ENCODE measurements around the gene CDK10. TPM values are rescaled to one million over a fixed set of nuclear protein-coding genes. Genes with fewer than 3 reads are reported as not detected.

Gene CDK10
- total RNA-seq, 4 donors from 2014 or later: 32.6 to 93.6 (median 65.7) TPM

DNA sequence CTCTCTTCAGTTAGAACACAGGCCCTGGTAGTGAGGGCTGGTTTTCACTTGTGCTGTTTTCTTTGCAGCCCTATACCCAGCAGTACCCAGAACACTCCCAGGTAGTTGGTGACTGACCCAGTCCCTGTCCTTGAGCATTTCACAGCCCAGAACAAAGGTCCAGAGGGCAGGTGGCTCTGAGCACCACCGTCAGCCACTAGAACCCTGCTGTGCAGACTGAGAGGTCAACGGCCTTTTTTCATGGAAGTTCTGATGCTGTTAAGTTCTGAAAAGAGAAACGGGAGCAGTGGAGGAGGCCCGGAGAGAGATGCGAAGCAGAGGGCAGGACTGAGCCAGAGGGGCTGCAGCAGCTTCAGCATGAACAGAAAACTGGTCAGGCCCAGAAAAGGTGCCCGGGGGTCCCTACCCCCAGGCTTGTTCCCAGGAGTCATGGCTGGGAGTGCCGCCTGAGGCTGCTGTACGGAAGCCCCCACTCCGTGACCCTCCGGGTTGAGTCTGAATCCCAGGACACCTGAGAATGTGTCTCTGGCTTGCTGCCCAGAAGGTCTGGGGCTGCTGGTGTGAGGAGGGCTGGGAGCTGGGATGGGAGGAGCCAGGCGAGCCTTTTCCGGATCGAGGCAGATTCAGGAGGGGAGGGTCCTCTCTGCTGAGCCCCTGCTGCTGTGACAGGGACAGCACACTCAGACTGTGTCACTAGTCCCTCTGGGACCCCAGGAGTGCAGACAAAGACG is 43.5 kb downstream of the CDK10 start:
- Histone ChIP-seq H3K27me3 (no peaks in the 10 kb centered on the region), H3K27ac (no peak overlapping the region), H3K4me1 (peaks cover 0 to 10% (median 0%) of the 10 kb centered on the region in 4 donors), H3K4me3 (no peak overlapping the region), H3K9me3 (no peaks in the 10 kb centered on the region), H3K36me3 (peaks cover 3 to 100% (median 47%) of the 10 kb centered on the region in 3 donors)
- DNase-seq (ENCODE audit: low spot score in 2 of 2): no peak
- TF ChIP-seq, protein P1, sequence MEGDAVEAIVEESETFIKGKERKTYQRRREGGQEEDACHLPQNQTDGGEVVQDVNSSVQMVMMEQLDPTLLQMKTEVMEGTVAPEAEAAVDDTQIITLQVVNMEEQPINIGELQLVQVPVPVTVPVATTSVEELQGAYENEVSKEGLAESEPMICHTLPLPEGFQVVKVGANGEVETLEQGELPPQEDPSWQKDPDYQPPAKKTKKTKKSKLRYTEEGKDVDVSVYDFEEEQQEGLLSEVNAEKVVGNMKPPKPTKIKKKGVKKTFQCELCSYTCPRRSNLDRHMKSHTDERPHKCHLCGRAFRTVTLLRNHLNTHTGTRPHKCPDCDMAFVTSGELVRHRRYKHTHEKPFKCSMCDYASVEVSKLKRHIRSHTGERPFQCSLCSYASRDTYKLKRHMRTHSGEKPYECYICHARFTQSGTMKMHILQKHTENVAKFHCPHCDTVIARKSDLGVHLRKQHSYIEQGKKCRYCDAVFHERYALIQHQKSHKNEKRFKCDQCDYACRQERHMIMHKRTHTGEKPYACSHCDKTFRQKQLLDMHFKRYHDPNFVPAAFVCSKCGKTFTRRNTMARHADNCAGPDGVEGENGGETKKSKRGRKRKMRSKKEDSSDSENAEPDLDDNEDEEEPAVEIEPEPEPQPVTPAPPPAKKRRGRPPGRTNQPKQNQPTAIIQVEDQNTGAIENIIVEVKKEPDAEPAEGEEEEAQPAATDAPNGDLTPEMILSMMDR (IDR thresholded peaks at IDR 0.05): no peak
- TF ChIP-seq EP300 (IDR thresholded peaks at IDR 0.05): no peak
- no peak for TF ChIP-seq POLR2A (IDR thresholded peaks at IDR 0.05)
- WGBS, 2 donors: 56 to 58% methylated on average over 14 of the region's 14 CpGs

DNA sequence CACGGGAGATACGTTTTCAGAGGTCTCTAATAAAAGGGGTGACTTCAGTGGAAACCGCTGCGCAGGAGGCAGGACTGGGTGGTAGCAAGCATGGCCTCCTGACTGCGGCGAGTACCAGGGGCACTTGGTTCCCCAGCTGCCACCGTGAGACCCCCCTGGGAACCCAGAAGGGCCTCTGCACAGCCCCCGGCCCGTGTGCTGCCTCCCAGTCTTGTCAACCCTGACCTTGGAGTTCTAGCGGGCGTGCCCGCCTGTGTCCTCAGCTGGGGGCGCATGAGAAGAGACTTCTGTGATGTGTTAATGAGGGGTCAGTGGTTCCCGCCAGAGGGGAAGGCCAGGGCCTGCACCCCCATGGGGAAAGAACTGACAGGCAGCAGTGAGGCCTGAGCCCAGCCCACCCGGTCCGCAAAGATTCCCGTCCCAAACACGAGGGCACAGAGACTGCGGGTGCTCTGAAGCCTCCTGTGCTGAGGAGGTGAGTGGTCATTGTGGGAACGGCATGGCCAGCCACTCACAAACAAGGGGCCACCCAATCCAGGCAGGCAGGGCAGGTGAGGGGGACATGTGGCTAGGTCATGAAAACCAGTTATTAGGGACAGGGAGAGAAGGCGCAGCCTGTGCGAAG is 44.2 kb downstream of the CDK10 start:
- TF ChIP-seq EP300 (IDR thresholded peaks at IDR 0.05): no peak
- no peak for TF ChIP-seq POLR2A (IDR thresholded peaks at IDR 0.05)
- TF ChIP-seq, protein P1 (IDR thresholded peaks at IDR 0.05): no peak
- WGBS, 2 donors: 70 to 74% methylated on average over 20 to 21 of the region's 22 CpGs
- no peak overlapping the region for H3K27ac ChIP-seq
- no peak overlapping the region for H3K4me3 ChIP-seq
- H3K4me1 ChIP-seq: peaks cover 0 to 3% (median 0%) of the 10 kb centered on the region in 4 donors
- no peaks in the 10 kb centered on the region for H3K9me3 ChIP-seq
- DNase-seq (ENCODE audit: low spot score in 2 of 2): no peak
- peaks cover 3 to 100% (median 53%) of the 10 kb centered on the region in 3 donors for H3K36me3 ChIP-seq
- no peaks in the 10 kb centered on the region for H3K27me3 ChIP-seq

DNA sequence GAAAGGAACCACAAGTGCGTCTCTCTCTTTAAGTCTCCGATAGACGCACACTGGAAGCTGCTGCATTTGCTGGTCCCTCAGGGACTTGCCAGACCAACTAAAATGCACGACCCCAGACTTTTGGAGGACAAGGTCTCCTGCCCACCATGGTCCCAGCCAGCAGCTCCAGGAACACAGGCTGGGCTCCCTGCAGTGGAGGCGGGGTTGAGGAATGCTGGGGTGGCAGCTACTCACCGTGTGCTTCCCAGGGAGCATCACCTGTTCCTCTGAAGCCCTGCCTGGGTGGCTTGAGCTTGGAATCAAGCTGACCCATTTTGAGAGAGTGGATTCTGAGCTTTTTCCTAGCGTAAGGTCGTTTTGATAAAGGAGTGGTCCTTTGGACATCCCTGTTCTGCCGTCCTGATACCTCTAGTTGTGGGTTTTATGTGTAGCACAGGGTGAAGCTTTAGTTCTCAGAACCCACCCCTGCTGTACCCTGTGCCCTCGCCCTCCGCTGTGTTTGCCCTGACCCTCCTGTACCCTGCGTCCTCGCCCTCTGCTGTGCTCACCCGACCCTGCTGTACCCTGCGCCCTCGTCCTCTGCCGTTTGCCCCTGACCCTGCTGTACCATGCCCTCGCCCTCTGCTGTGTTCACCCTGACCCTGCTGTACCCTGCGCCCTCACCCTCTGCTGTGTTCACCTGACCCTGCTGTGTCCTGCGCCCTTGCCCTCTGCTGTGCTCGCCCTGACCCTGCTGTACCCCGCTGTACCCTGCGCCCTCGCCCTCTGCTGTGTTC is 45.8 kb downstream of the CDK10 start:
- 80 to 85% methylated on average over 24 of the region's 24 CpGs for WGBS, 2 donors
- no peak overlapping the region for H3K4me3 ChIP-seq
- H3K4me1 ChIP-seq: no peaks in the 10 kb centered on the region
- H3K36me3 ChIP-seq: peaks cover 6 to 100% (median 46%) of the 10 kb centered on the region in 3 donors
- H3K27me3 ChIP-seq: no peaks in the 10 kb centered on the region
- TF ChIP-seq, protein P1 (IDR thresholded peaks at IDR 0.05): no peak
- no peak for TF ChIP-seq EP300 (IDR thresholded peaks at IDR 0.05)
- no peak for TF ChIP-seq POLR2A (IDR thresholded peaks at IDR 0.05)
- DNase-seq (ENCODE audit: low spot score in 2 of 2): no peak
- H3K9me3 ChIP-seq: no peaks in the 10 kb centered on the region
- H3K27ac ChIP-seq: no peak overlapping the region

DNA sequence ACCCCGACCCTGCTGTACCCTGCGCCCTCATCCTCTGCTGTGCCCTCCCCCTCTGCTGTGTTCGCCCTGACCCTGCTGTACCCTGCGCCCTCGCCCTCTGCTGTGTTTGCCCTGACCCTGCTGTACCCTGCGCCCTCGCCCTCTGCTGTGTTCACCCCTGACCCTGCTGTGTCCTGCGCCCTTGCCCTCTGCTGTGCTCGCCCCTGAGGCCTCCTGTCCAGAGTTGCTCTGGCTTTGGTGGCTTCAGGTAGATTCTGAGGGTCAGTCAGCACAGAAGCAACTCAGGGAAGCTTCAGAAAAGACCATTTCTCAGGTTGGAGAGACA is 46.4 kb downstream of the CDK10 start:
- no peaks in the 10 kb centered on the region for H3K4me1 ChIP-seq
- H3K9me3 ChIP-seq: no peaks in the 10 kb centered on the region
- no peak for DNase-seq (ENCODE audit: low spot score in 2 of 2)
- no peaks in the 10 kb centered on the region for H3K27me3 ChIP-seq
- H3K4me3 ChIP-seq: no peak overlapping the region
- H3K27ac ChIP-seq: no peak overlapping the region
- peaks cover 9 to 100% (median 50%) of the 10 kb centered on the region in 3 donors for H3K36me3 ChIP-seq
- 85 to 92% methylated on average over 9 of the region's 9 CpGs for WGBS, 2 donors
- TF ChIP-seq, protein P1 (IDR thresholded peaks at IDR 0.05): no peak
- TF ChIP-seq POLR2A (IDR thresholded peaks at IDR 0.05): no peak
- no peak for TF ChIP-seq EP300 (IDR thresholded peaks at IDR 0.05)

DNA sequence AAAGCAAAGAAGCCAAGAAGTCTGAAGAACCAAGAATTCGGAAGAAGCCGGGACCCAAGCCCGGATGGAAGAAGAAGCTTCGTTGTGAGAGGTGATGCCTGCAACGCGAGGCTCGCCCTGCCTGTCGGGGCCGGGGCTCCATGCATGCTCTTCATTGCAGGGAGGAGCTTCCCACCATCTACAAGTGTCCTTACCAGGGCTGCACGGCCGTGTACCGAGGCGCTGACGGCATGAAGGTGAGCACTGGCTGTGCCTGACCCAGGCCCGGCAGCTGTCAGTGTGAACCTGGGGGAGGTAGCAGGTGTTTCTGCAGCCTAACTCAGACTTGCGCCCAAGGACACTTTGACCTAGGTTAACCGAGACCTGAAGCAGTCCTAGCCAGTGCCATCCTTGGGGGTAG is 46.8 kb downstream of the CDK10 start:
- Histone ChIP-seq H3K36me3 (peaks cover 9 to 100% (median 54%) of the 10 kb centered on the region in 3 donors), H3K27ac (no peak overlapping the region), H3K9me3 (no peaks in the 10 kb centered on the region), H3K4me3 (no peak overlapping the region), H3K4me1 (no peaks in the 10 kb centered on the region), H3K27me3 (no peaks in the 10 kb centered on the region)
- DNase-seq (ENCODE audit: low spot score in 2 of 2): no peak
- WGBS, 2 donors: 85 to 87% methylated on average over 16 to 17 of the region's 17 CpGs
- TF ChIP-seq EP300 (IDR thresholded peaks at IDR 0.05) (no peak), POLR2A (IDR thresholded peaks at IDR 0.05) (no peak)
- TF ChIP-seq, protein P1 (IDR thresholded peaks at IDR 0.05): no peak

Data from tibial nerve (tissue), 4 donors.